DMS53 treated with DMSO at 0.1 percent for 48 hours (cell line): ENCODE measurements around the gene NCSTN.
"Not testable (repeated sequence)": the region's sequence is repeated elsewhere in the genome, so short reads cannot be mapped to it uniquely, and the experiment has no call there.

ENCODE experiments used
- DNase-seq: peaks from one replicate; lab custom pipeline; 2025; ENCODE audit not compliant: unreplicated experiment; lab: John Stamatoyannopoulos, UW

NCSTN gene

GRCh38 chr1:160370561-160371345, 27.6 kb downstream of the NCSTN start:
- no peak for DNase-seq

- no peak for DNase-seq
Measured at GRCh38 chr1:160371346-160371631, 28.1 kb downstream of the NCSTN start.

- no peak for DNase-seq
Measured at GRCh38 chr1:160371756-160372155, 28.6 kb downstream of the NCSTN start.

- DNase-seq: no peak
Measured at GRCh38 chr1:160373696-160374095, 30.5 kb downstream of the NCSTN start.

- DNase-seq: no peak
Measured at GRCh38 chr1:160374306-160375110, 31.3 kb downstream of the NCSTN start.

- no peak for DNase-seq
Measured at GRCh38 chr1:160375788-160376524, 32.8 kb downstream of the NCSTN start.

- peak; percentile 72 for DNase-seq
Measured at GRCh38 chr1:160376525-160377131, 33.4 kb downstream of the NCSTN start.

GRCh38 chr1:160377585-160378206, 34.5 kb downstream of the NCSTN start:
- DNase-seq: no peak

GRCh38 chr1:160384812-160385211, 41.6 kb downstream of the NCSTN start:
- DNase-seq: not testable (repeated sequence)

GRCh38 chr1:160388406-160388805, 45.2 kb downstream of the NCSTN start:
- DNase-seq: not testable (repeated sequence)

- no peak for DNase-seq
Measured at GRCh38 chr1:160394673-160395072, 51.5 kb downstream of the NCSTN start.

- DNase-seq: no peak
Measured at GRCh38 chr1:160397651-160398050, 54.5 kb downstream of the NCSTN start.

- no peak for DNase-seq
Measured at GRCh38 chr1:160398823-160399222, 55.6 kb downstream of the NCSTN start.

GRCh38 chr1:160399544-160400222, 56.5 kb downstream of the NCSTN start:
- DNase-seq: no peak

- DNase-seq: peak; percentile 13
Measured at GRCh38 chr1:160400223-160400645, 57.1 kb downstream of the NCSTN start, which contains the start of gene VANGL2. Gene VANGL2, plus strand, starts transcription at chr1:160400564. Its CDS starts 15,274 bp downstream, at chr1:160415838.

GRCh38 chr1:160400646-160401486, 57.7 kb downstream of the NCSTN start:
- no peak for DNase-seq

GRCh38 chr1:160401487-160401805, 58.3 kb downstream of the NCSTN start:
- no peak for DNase-seq

GRCh38 chr1:160402001-160402795, 59.0 kb downstream of the NCSTN start:
- DNase-seq: no peak

- no peak for DNase-seq
Measured at GRCh38 chr1:160403244-160403643, 60.1 kb downstream of the NCSTN start.
